22Rv1 (cell line): ENCODE measurements around the gene MARCKSL1.

Experiments used
- H3K27ac ChIP-seq: fragments of 450-650 bp; 2 replicates; pipeline ENCODE4 v1.5.1; 2017
- ZFX ChIP-seq: fragments of 450-650 bp; IDR thresholded peaks from 2 replicates; pipeline ENCODE4 v1.6.1; 2017; ENCODE audit warnings: antibody characterized with exemption, borderline replicate concordance
- TF ChIP-seq, protein P1 (sequence below): fragments of 450-650 bp; IDR thresholded peaks from 2 replicates; pipeline ENCODE4 v1.5.1; 2017; ENCODE audit warnings: mild to moderate bottlenecking

Gene MARCKSL1

DNA sequence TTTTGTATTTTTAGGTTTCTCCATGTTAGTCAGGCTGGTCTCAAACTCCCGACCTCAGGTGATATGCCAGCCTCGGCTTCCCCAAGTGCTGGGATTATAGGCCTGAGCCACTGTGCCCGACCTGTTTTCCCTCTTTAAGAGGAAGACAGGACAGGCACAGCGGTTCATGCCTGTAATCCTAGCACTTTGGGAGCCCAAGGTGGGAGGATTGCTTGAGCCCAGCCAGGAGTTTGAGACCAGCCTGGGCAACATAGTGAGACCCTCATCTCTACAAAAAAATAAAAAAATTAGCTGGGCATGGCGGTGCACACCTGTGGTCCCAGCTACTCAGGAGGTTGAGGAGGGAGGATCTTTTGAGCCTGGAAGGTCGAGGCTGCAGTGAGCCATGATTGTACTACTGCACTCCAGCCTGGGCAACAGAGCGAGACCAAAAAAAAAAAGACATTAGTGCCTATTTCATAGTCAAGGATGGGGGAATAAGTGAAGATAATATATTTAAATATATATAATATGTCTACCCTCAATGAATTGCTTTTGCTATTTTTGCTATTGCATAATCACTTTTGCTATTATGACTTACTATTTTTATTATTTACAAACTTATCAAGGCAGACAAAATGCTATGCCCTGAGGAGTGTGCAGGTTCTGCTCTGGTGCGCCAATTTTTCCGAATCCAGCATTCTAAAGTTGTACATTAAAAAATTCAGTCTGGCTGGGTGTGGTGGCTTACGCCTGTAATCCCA lies 17.7 kb downstream of the MARCKSL1 start:
- no peak for TF ChIP-seq ZFX
- TF ChIP-seq, protein P1, sequence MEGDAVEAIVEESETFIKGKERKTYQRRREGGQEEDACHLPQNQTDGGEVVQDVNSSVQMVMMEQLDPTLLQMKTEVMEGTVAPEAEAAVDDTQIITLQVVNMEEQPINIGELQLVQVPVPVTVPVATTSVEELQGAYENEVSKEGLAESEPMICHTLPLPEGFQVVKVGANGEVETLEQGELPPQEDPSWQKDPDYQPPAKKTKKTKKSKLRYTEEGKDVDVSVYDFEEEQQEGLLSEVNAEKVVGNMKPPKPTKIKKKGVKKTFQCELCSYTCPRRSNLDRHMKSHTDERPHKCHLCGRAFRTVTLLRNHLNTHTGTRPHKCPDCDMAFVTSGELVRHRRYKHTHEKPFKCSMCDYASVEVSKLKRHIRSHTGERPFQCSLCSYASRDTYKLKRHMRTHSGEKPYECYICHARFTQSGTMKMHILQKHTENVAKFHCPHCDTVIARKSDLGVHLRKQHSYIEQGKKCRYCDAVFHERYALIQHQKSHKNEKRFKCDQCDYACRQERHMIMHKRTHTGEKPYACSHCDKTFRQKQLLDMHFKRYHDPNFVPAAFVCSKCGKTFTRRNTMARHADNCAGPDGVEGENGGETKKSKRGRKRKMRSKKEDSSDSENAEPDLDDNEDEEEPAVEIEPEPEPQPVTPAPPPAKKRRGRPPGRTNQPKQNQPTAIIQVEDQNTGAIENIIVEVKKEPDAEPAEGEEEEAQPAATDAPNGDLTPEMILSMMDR = no peak
- no peak overlapping the region for H3K27ac ChIP-seq

DNA sequence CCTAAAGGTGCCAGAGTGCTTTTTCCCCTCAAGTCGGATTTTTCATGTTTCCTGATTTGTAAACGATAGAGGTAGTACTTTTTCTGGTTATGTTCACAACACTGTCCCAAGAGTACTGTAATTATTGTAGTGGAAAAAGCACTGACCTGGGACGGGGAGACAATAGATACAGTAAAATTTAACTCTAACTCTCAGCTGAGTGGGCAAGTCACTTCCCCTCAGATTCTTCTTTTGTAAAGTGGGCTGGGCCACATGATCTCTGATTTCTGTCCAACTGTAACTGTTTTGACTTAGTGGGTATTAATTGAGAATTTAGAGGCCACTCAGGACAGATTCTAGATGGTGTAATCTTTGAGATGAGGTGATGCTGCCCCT lies 19.1 kb downstream of the MARCKSL1 start:
- H3K27ac ChIP-seq = peak overlapping the region; percentile 90
- TF ChIP-seq, protein P1 = no peak
- TF ChIP-seq ZFX = no peak

DNA sequence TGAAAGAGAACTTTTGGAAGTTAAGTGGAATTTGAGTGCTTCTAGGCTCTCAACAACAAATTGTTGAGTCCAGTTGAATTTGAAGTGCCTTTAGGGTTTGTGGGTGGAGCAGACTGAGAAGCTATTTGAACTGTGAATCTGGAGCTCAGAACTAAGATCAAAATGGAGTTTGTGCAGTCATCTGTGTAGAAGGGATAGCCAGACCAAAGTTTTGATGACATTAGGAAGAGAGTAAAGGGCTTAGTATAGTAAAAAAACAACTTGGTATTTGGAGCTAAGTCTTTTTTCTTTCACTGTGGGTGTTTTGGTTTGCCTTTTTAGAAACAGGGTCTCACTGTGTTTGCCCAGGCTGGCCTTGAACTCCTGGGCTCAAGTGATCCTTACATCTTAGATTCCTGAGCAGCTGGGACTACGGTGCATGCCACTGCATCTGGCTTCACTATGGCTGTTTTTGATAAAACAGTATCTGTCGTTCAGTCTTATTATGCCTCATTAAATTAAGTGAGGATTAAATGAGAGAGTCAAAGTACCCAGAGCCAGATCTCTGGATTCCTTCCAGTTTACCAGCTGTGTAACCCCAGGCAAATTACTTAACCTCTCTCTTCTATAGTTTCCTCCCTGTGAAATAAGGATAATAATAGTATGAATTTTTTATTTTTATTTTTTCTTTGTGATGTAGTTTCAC lies 24.2 kb downstream of the MARCKSL1 start:
- H3K27ac ChIP-seq = peak overlapping the region; percentile 52
- TF ChIP-seq ZFX = no peak

DNA sequence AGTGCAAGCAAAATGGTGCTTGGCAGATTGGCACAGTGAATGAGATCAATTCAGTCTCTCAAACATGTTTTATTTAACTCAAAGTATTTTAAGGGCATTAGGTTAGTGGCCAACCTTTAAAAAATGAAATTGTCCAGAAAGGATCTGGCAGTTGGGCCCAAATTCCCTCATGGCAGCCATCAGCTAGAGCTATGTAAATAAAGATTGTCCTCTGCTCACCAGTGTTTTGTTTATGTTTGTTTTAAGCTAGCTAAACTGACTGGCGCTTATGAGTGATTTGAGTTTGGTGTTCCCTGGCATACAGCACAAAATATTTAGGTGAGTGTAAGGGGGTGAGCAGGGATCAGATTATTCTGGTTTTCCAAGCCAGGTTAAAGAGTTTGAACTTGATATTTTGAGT lies 26.1 kb downstream of the MARCKSL1 start:
- TF ChIP-seq, protein P1 = no peak
- no peak for TF ChIP-seq ZFX

DNA sequence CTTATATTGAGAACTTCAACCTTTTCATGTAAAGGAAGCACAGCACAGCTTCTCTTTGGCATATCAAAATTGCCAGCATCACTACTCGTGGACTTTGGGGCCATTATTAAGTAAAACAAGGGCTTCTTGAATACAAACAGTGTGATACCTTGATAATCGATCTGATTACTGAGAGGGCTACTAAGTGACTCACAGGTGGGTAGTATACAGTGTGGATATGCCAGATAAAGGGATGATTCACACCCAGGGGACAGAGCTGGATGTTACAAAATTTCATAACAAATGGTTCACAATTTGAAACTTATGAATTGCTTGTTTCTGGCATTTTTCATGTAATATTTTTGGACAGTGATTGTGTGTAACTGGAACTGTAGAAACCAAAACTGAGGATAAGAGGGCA lies 28.7 kb downstream of the MARCKSL1 start:
- 0 out of 2 replicates have a peak overlapping the region, but pooled peaks have one; percentile 52 for H3K27ac ChIP-seq
- no peak for TF ChIP-seq ZFX
- TF ChIP-seq, protein P1 = no peak

More for the DNA sequence above, 26.1 kb downstream of the MARCKSL1 start:
- peak overlapping the region; percentile 52 for H3K27ac ChIP-seq

DNA sequence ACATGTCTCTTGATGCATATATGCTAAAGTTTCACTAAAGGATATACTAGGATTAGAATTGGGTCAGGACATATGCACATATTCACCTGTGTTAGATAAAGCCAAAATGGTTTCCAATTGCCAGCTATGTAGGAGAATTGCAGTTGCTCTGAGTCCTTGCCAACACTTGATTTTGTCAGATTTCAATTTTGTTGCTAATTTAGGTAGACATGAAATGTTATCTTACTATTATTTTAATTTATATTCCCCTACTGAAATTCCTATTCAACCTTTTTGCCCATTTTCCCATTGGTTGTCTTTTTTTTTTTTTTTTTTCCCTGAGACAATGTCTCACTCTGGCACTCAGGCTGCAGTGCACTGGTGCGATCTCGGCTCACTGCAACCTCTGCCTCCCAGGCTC lies 30.7 kb downstream of the MARCKSL1 start:
- no peak for TF ChIP-seq ZFX
- TF ChIP-seq, protein P1 = no peak
- no peak overlapping the region for H3K27ac ChIP-seq

DNA sequence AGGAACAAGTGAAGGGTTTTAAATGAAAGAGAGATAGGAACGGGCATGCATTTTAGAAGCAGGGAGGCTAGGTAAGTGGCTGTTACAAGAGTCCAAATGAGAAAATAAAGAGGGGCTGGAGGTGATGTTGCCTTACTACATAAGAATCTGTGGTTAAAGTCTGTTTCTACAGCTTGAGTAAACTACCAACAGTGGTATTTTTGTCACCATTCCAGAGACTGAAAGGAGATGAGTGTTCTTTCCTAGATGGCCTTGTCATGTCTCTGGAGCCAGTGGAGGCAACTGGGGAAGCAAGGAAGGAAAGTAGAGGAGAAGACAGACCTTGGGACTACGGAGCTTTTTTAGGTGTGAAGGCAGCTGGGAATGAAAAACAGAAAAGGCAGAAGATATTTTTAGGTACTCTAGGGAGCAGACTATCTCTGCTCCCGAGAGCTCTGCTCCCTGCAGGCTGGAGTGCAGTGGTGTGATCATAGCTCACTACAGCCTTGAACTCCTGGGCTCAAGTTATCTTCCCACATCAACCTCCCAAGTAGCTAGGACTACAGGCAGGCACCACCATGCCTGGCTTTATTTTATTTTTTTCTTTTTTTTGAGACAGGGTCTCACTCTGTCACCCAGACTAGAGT lies 31.9 kb downstream of the MARCKSL1 start:
- H3K27ac ChIP-seq = no peak overlapping the region
- no peak for TF ChIP-seq ZFX
- TF ChIP-seq, protein P1 = no peak
